Mesenteric fat pad (tissue), 1 donor: ENCODE data around the gene SPINK9. TPM values are rescaled to one million over a fixed set of nuclear protein-coding genes. Genes with fewer than 3 reads are reported as not detected.
A peak's percentile ranks its signal among the peaks of the same experiment; 100 is the strongest.

Experiments
- DNase-seq: peaks from one replicate; pipeline ENCODE4 v3.0.0-alpha.2; 2020; ENCODE audit warnings: low spot score
- total RNA-seq: library from RNA; stranded (reverse); fragmentation: NEBNext Ultra II Directional; extraction: Animal tissue kit (Norgen Biotek cat#: 25700); gene quantifications from one replicate; pipeline ENCODE4 v1.2.1, GENCODE V29; 2021
- donor health status: DM: yes; HTN: yes; CAD: no.

The SPINK9 gene
- total RNA-seq, 1 donor from 2014 or later, result not detected

GRCh38 chr5:148364343-148364742 lies 29.0 kb downstream of the SPINK9 start:
- no peak for DNase-seq

GRCh38 chr5:148368299-148368698 lies 32.9 kb downstream of the SPINK9 start:
- DNase-seq, result no peak

- no peak for DNase-seq
Observed at GRCh38 chr5:148372166-148372725, 36.9 kb downstream of the SPINK9 start.

- no peak for DNase-seq
Observed at GRCh38 chr5:148372893-148373292, 37.5 kb downstream of the SPINK9 start.

- no peak for DNase-seq
Observed at GRCh38 chr5:148374690-148375360, 39.5 kb downstream of the SPINK9 start.

GRCh38 chr5:148376198-148376597 lies 40.8 kb downstream of the SPINK9 start:
- DNase-seq, result no peak

GRCh38 chr5:148378670-148379069 lies 43.3 kb downstream of the SPINK9 start:
- no peak for DNase-seq

GRCh38 chr5:148379340-148379739 lies 44.0 kb downstream of the SPINK9 start:
- DNase-seq, result no peak

GRCh38 chr5:148381906-148382305 lies 46.5 kb downstream of the SPINK9 start:
- no peak for DNase-seq

GRCh38 chr5:148382961-148383360 lies 47.6 kb downstream of the SPINK9 start:
- DNase-seq, result no peak

GRCh38 chr5:148383564-148384379 lies 48.4 kb downstream of the SPINK9 start, which contains the start of gene FBXO38:
Gene FBXO38 (plus strand): TSS chr5:148383958. CDS start chr5:148394777, 10,819 bp downstream.
- peak; percentile 98 for DNase-seq

GRCh38 chr5:148384380-148384737 lies 49.0 kb downstream of the SPINK9 start:
- no peak for DNase-seq

GRCh38 chr5:148385094-148385493 lies 49.7 kb downstream of the SPINK9 start:
- DNase-seq, result no peak

- DNase-seq, result no peak
Observed at GRCh38 chr5:148386041-148386440, 50.7 kb downstream of the SPINK9 start.

GRCh38 chr5:148387325-148387724 lies 52.0 kb downstream of the SPINK9 start:
- DNase-seq, result no peak

GRCh38 chr5:148388696-148389095 lies 53.3 kb downstream of the SPINK9 start:
- DNase-seq, result no peak

Other genes with a start within 250 kb of the SPINK9 start
- not detected for gene SPINK14, start 167.0 kb upstream of the SPINK9 start, total RNA-seq
- gene SPINK6, start 132.5 kb upstream of the SPINK9 start, total RNA-seq, result not detected
- gene MARCOL, start 97.0 kb upstream of the SPINK9 start, total RNA-seq, result not detected
- gene SPINK13, start 66.8 kb upstream of the SPINK9 start, total RNA-seq, result not detected
- gene SPINK7, start 23.1 kb upstream of the SPINK9 start, total RNA-seq, result not detected
- gene FBXO38, start 48.4 kb downstream of the SPINK9 start, total RNA-seq, result 45.4 TPM